Measurements from ENCODE around the gene WLS.
"Not testable (repeated sequence)": the region's sequence is repeated elsewhere in the genome, so short reads cannot be mapped to it uniquely, and the experiment has no call there.

WLS gene

DNA sequence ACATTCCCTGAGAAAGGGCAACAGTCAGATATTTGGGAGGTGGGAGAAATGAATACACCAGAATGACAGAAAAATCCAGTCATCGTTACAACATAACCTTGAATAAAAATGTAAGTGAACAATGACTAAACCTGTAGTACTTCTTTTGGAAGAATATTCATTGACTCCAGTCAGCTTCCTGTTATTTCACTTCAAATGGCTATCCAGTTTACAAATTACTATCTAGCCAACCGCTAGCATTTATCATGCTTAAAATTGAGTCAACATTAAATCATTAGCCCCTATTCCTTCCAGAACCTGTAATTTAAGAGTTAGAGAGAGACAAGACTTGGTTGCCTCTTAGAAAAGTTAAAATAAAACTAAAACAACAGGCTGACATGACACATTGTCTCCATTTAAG is 33.6 kb downstream of the WLS start:
- no peak for DNase-seq (ENCODE audit: low read depth)

DNA sequence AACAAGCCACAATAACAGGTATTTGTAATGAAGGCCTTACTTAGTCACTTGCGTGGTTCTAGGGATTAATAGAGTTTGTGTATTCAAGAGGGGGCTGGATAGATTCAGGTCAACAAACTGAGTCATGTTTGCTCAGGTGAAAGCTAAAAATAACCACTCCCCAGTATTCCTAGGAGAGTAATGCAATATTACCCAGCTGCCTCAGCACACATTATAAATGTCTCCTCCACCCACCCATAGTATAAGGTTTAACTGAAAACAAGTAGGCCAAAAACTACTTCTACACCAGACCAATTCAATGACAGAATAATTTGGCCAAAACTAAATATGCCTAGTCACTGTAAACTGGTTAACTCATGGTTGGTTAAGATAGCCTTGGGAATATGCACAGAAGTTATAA is 34.4 kb downstream of the WLS start:
- no peak for DNase-seq (ENCODE audit: low read depth)

DNA sequence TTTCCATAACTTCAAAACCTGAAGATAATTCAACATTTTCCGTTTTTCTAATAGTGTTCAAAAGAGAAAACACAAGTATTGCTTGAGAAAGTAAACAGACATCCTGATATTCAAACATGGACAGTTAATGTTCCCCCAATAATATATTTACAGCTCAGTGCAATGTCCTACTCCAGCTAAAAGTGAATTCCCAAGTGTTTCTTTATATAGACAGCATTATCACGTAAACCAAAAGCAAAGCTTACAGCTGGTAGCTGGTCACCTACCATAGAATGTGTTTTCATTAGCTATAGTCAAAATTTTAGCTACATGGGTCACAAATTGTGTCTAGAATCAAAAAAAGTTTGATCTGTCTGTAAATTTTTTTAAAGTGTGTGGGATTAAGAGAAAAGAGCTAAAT is 34.9 kb downstream of the WLS start:
- no peak for DNase-seq (ENCODE audit: low read depth)

DNA sequence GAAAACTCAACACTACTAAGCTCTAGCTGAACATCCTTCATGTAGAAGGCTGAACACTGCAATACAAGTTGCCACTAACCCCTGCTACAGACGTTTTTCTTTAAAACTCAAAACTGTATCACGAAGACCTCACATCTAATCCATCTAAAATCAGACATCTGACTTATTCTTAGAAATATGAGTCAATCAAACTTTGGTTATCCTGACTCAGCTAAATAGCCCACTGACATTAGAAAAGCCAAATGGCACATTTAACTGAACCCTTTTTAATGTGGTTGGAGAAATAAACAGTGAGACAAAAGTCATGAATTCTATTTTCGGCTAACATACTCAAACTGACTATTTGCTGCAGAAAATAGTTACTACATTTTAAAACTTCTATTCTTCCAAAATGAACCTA is 35.6 kb downstream of the WLS start:
- no peak for DNase-seq (ENCODE audit: low read depth)

DNA sequence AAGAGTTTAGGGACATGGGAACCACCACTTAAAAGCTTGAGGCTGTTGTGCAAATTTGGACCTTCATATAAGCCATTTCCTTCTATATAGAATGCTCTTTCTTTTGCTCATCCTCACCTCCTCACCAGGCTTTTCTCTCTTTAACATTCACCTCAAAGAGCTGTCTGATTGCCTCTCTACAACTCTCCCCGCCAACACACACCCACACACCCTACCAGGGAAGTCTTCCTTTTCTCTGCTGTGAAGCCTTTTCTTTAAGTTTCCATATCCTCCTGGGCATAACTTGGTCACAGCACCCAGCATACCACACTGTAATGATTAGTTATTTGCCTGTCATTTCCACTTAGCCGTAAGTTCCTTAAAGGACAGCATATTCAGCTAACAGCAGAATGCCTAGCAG is 40.6 kb downstream of the WLS start:
- DNase-seq (ENCODE audit: low read depth): no peak

DNA sequence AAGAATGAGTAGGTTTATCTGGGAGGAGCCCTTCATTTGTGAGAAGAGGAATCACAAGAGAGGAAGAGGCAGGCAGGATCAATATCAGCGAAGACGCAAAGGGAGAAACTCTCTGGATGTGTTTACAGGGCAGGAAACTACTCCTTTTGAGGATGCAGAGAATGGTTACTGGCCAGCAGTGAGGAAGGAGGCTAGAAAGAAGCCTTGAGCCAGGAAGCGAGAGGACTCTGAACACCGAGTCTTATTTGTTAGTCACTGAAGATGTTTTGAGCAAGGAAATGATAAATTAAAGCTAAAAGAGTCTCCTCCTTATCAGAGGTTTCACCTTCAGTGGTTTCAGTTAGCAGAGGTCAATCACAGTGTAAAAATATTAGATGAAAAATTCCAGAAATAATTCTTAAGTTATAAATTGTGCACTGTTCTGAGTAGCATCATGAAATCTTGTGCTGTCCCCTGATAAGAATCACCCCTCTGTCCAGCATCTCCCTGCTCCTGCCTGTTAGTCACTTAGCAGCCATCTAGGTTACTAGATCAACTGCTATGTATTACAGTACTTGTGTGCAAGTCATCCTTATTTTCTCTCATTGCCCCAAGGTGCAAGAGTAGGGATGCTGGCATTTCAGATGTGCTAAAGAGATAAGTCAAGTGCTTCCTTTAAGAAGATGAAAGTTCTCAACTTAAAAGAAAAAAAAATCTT is 43.5 kb downstream of the WLS start:
- DNase-seq (ENCODE audit: low read depth): no peak

DNA sequence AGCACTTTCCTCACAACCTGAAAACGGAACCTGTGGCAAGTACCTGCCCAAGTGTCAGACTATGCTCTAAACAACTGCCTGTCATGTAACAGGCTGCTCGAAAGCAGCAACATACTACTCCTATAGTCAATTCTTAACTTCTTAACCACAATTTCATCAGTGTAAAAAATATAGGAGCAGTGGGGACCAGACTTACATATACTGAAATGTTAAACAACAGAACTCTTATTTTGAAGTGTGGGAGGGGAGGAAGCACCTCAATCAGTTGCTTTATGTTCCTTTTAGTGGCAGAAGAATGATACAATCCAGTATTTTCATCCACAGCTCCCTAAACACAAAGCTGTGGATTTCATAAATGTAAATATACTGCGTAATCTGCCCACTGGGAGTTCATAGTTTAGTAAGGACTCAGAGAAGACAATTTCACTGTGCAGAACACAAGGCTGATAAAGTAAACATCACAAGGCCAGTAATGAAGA is 44.2 kb downstream of the WLS start:
- DNase-seq (ENCODE audit: low read depth): no peak

DNA sequence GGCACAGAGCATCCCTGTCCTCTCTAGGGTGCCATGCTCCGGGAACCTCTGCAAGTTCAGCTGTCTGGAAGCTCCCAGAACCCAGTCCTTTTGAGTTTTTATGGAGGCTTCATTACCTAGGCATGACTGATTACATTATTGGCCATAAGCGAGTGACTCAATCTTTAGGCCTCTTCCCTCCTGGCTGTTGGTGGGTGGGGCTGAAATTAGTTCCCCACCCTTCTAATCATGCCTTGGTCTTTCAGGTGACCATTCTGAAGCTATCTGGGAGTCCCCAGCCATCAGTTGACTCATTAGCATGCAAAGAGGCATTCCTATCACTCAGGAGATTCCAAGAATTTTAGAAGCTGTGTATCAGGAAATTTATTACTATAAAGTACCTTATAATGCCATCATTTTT is 46.6 kb downstream of the WLS start:
- DNase-seq (ENCODE audit: low read depth): no peak

DNA sequence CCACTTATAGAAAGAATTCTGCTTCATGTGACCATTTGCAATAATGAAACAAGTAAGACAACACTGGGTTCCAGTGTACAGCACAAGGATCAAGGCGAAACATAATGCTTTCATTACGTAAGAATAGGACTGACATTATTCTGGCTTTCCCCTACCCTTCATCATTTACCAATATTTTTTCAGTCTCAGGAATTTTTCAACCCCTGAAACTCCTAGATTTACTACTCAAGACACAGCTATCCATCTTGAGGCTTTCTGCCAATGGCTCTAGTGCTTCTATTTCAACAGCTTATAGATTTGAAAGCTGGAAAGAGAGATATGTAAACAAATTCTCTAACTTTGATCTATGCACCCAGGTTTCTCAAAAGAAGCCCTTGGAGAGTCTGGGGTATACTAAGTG is 48.4 kb downstream of the WLS start:
- DNase-seq (ENCODE audit: low read depth): no peak

DNA sequence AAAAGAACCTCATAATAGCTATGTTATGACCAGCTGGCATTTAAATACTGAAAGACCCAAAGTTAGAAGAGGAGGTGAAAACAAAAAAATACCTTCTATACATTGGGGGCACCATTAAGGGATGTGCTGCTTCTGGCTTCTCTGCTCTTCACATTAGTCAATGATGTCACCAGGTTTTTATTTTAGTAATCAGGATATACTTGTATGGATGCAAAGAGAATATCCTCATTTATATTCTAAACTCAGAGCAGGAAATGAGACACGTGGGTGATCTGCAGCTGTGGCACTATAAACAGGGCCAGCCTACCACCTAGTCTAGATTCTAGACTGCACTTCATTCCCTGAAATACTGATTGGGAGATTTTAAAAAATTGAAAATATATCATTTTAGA is 51.2 kb downstream of the WLS start:
- no peak for DNase-seq (ENCODE audit: low read depth)

DNA sequence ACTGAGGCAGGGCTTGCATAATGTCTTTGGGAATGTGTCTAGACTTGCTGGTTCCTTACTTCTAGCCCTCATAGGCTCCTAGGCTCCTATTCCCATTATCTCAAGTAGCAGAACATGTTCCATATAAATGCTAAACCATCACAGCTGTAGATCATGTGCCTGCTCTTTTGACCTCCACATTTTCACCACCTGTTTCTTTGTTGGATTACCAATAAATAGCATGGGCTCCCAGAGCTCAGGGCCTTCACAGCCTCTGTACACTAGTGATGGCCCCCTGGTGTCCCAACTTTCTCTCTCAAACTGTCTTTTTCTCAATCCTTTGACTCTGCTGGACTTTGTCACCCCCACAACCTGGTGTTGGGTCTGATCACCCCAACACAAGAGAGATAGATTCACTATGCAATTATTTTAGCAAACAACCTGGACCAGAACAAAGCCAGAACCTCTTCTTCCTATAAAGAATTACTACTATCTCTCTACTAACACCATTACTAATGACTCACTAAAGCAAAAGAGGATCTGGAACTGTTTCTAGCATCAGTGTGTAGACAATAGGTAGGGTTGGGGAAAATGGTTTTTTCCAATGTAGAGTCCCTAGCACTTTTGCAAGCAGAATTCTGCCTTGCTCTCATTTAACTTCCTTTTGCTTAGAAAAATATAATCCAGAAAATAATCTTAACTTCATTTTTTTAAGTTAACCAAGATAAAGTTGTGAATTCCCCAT is 51.7 kb downstream of the WLS start:
- DNase-seq (ENCODE audit: low read depth): no peak

DNA sequence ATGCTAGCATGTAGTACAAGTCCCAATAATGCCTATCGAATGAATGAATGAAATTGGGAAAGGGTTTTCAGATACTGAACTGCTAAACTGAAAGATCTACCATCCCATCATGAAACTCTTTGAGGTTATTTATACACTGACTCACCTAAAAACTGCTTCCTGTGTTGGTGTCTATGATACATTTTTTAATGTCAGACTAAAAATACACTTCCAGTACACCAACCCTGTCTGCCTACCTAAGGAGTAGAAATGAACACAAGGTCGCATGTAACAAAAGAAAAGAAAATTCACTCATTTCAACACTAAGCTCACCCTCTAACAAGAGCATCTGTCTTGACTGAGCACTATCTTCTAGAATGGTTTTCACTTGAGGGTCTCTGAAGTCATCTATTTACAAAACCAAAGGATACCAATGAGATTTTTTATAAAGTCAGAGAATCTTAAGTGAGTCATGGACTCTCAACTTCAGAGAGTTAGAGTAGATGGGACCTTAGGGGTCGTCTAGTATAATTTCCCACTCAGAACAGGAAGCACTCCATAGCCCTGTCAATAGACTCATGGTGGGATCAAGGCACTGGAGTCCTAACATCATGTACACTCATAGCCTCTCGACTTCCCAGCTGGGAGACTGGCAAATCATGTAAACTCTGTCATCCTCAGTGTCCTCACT is 53.4 kb downstream of the WLS start:
- no peak for DNase-seq (ENCODE audit: low read depth)

DNA sequence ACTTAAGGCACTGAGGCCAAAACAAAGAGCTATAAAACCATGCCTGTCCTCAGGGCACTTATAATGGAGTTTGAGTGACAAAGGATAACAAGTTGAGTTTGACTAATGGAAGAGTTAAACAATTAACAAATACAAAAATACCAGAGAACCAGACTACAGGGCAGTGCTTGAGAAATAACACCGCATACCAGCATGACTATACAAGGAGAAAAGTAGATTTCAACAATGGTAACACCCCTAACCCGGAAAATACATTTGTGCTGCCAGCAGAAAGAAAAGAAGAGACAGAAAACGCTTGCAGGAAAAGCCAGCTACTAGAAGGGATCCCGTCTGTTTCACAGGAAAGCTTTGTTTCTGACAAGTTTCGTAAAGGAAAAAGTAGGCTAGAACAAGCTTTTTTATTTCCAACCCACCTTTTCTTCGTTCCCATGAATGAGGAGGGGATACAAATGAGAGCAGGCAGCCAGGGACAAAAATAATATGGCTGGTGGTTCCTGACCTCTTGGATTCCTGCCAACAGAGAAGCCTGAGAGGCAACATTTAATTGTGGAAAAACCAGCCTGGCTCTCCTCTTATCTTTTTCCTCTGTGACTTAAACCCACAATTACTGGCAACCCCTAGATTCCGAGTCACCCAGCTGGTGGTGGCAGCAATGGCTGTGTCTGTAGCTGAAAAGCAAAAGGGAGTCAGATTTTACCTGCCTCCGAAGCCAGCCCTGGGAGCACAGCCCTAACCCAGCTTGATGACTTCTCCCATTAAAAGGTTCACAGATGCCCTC is 56.5 kb downstream of the WLS start:
- no peak for DNase-seq (ENCODE audit: low read depth)

DNA sequence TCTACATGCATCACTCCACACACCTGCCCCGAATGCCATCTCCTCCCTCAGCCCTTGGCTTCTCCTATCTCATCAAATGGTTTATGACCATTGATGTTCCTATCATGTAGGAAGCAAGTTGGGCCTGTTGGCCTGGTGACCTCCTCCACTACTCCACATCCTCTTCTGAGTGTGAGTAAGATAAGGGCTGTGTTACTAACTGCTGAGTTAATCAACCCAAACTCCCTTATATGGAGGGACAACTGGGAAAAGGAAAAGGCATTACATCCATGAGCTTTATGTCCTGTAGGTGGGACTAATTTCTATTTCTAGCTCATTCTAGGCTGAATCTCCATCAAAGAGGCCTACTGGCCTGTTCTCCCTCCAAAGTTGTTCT is 57.6 kb downstream of the WLS start:
- DNase-seq (ENCODE audit: low read depth): no peak

DNA sequence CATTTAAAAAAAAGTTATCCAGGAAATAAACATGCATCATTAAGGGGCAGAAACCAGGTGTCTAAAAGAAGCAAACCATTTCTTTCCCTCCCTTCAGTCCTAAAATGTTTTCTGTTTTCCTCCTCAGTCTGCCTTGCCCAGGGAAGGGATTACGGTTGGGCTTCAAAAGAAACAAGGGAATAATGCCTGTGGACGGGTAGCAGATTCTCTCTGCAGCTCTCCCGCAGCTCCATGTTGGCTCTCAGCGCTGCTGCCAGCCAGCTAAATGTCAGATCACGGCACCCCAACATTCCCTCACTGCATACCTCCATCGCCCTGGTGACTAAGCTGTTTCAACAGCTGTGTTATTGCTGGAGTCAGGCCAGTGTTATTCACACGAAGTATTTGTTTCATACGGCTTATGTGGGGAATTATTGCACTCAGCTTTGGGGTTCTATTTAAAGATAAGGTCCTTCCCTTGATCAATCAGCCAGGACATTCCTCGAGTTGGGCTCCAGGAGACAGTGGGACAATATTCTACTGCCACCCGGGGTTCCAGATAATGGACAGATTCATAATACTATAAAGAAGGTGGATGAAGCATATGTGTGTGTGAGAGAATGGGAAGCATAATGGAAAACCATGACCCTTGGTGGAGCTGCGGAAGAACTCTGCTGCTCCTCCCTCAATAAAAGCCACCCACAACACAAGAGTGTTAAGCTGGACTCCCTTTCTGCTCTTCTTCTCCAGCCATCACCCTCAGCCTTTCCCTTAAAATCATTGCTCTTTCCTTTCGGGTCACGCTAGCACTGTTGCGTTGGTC is 58.2 kb downstream of the WLS start:
- no peak for DNase-seq (ENCODE audit: low read depth)

DNA sequence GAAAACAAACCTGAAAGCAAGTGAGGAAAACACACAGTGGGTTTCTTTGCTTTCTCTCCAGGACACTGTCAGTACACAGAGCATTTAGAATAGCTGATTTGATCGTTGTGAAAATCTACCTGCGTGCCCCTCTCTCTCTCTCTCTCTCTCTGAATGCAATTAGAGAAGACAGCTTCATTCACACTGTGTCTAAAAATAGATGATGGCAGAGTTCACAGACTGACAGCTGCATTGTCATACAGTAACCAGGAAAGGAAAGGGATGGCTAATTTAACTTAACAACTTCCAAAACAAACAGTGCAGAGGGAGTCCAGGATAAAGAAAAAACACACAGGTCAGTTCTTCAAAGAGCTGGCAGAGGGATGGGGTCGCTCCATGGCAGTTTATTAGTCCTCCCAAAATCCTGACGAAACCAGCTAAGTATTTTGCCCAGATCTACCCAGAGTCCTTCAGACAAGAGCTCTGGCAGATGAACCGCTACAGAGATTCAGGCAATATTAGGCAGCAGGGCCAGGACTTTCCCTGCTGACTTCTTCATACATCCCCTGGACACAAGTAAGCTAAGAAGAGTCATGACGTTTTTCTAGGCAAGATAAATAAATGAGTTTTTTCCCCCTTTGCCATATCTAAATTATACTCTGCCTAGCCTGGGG is 58.9 kb downstream of the WLS start:
- DNase-seq (ENCODE audit: low read depth): no peak

DNA sequence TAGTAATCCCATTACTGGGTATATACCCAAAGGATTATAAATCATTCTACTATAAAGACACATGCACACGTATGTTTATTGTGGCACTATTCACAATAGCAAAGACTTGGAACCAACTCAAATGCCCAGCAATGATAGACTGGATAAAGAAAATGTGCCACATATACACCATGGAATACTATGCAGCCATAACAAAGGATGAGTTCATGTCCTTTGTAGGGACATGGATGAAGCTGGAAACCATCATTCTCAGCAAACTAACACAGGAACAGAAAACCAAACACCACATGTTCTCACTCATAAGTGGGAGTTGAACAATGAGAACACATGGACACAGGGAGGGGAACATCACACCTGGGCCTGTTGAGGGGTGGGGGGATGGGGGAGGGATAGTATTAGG is 60.5 kb downstream of the WLS start:
- DNase-seq (ENCODE audit: low read depth): not testable (repeated sequence)

DNA sequence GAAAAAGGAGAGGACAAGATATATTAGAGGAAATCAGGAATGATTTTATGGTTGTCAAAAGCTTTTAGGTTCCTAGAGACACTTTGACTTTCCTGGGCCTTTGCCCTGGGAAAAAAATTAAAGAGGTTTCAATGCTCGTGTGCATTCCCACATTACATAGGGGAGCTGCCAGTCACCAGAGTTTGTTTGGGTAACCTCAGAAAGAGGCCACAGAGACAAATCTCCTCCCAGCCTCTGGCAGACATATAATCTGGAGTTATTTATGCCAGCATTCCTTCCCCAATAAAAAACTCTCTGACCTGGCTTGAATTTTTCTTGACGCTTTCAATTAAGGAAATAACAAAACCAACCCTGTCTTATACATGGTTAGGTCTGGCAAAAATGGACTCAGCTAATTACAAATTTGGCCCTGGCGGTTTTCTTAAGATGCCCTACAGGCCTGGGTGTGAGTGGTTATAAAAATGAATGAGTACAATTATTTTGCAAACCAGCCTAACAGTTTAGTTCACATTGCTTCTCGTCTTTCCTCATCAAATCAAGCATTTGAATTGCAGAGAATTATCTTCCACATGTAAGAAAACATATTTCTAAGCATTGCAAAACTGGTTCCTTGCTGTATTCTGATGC is 63.7 kb downstream of the WLS start:
- DNase-seq (ENCODE audit: low read depth): no peak

DNA sequence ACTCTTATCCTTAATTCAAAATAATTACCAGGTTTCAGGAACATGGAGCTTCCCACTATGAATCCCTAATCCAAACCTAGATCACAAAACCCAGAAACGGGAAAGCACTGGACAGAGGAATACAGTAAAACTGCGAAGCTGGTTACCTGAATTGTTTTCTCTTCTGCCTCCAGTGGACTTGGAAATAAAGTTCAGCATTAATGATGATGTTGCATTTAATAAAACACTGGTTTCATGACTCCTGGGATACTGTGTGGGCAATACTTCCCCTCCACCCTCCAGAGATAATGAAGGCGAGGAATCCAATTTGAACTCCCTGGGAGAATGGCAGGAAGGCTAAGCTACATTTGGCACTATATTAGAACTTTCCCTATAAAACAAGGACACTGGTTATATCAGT is 65.1 kb downstream of the WLS start:
- no peak for DNase-seq (ENCODE audit: low read depth)

DNA sequence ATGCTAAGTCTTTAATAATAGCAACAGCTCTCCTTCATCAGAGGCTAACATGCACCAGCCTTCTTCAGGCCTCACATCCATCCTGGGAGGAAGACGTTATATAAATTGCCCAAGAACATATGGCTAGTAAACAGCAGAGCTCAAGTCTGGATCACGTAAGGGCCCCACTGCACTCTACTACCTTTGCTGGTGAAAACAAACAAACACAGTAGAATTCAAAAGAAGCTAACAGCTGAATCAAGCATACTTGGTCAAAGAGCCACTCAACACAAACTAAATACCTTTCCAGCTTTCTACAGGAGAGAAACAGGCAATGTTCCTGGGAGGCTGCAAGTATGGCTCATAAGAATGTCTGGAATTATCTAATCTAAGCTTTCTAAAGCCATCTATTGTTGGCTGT is 66.0 kb downstream of the WLS start:
- DNase-seq (ENCODE audit: low read depth): no peak

DNA sequence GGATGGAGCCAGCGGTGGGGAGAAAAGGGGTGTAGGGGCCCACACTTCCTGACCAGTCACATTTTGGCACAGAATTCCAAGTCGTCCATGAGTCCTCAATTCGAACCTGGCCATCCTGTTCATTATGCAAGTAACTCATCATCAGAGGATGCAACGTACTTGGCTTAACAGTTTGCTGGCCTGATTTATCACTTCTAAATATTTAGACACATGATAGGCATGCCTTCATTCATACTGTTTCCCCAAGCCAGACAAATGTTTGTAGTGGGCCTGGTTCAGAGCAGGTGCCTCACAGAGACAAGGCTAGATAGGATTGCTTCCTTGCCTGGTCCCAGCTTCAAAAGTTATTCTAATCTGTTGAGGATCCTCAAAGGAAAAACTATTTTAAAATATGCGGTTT is 66.7 kb downstream of the WLS start:
- DNase-seq (ENCODE audit: low read depth): no peak

Measured in activated T-cell treated with anti-CD3 and anti-CD28 coated beads for 1 hour (primary cell).